ENCODE measurements around the gene OAS3. TPM values are rescaled to one million over a fixed set of nuclear protein-coding genes. Genes with fewer than 3 reads are reported as not detected.
A peak's percentile ranks its signal among the peaks of the same experiment; 100 is the strongest.
"Not testable (repeated sequence)": the region's sequence is repeated elsewhere in the genome, so short reads cannot be mapped to it uniquely, and the experiment has no call there.

OAS3 gene
- polyA plus RNA-seq, 5 donors: 15.1 to 18.0 (median 16.7) TPM

- not testable (repeated sequence) for DNase-seq
Measured at GRCh38 chr12:112913888-112914287, 24.4 kb upstream of the OAS3 start.

- peak; percentile 68 to 74 for DNase-seq
Measured at GRCh38 chr12:112916270-112916669, 22.0 kb upstream of the OAS3 start.

GRCh38 chr12:112919121-112919520 is 19.2 kb upstream of the OAS3 start:
- no peak for DNase-seq

GRCh38 chr12:112924986-112925385 is 13.3 kb upstream of the OAS3 start:
- no peak for DNase-seq

- not testable (repeated sequence) for DNase-seq
Measured at GRCh38 chr12:112926416-112927033, 11.7 kb upstream of the OAS3 start.

- no peak for DNase-seq
Measured at GRCh38 chr12:112927475-112927874, 10.8 kb upstream of the OAS3 start.

GRCh38 chr12:112927925-112928324 is 10.3 kb upstream of the OAS3 start:
- no peak for DNase-seq

GRCh38 chr12:112928978-112929377 is 9.3 kb upstream of the OAS3 start:
- no peak for DNase-seq

- no peak for DNase-seq
Measured at GRCh38 chr12:112929715-112930114, 8.6 kb upstream of the OAS3 start.

GRCh38 chr12:112930350-112930749 is 7.9 kb upstream of the OAS3 start:
- no peak for DNase-seq

- no peak for DNase-seq
Measured at GRCh38 chr12:112932485-112933128, 5.7 kb upstream of the OAS3 start.

- DNase-seq: no peak
Measured at GRCh38 chr12:112933129-112933505, 5.2 kb upstream of the OAS3 start.

- no peak for DNase-seq
Measured at GRCh38 chr12:112936264-112936663, 2.0 kb upstream of the OAS3 start.

GRCh38 chr12:112936927-112937326 is 1.3 kb upstream of the OAS3 start:
- no peak for DNase-seq

- no peak for DNase-seq
Measured at GRCh38 chr12:112938751-112939150, 477 bp downstream of the OAS3 start.

- DNase-seq: no peak
Measured at GRCh38 chr12:112939761-112940381, 1.6 kb downstream of the OAS3 start.

GRCh38 chr12:112941528-112942335 is 3.5 kb downstream of the OAS3 start:
- no peak for DNase-seq

GRCh38 chr12:112942572-112942971 is 4.3 kb downstream of the OAS3 start:
- DNase-seq: no peak

GRCh38 chr12:112944024-112944690 is 5.9 kb downstream of the OAS3 start:
- no peak for DNase-seq

GRCh38 chr12:112945515-112945914 is 7.2 kb downstream of the OAS3 start:
- no peak for DNase-seq

GRCh38 chr12:112946236-112947000 is 8.1 kb downstream of the OAS3 start:
- DNase-seq: no peak
